ENCODE results near the gene EHMT1.

Gene EHMT1

DNA sequence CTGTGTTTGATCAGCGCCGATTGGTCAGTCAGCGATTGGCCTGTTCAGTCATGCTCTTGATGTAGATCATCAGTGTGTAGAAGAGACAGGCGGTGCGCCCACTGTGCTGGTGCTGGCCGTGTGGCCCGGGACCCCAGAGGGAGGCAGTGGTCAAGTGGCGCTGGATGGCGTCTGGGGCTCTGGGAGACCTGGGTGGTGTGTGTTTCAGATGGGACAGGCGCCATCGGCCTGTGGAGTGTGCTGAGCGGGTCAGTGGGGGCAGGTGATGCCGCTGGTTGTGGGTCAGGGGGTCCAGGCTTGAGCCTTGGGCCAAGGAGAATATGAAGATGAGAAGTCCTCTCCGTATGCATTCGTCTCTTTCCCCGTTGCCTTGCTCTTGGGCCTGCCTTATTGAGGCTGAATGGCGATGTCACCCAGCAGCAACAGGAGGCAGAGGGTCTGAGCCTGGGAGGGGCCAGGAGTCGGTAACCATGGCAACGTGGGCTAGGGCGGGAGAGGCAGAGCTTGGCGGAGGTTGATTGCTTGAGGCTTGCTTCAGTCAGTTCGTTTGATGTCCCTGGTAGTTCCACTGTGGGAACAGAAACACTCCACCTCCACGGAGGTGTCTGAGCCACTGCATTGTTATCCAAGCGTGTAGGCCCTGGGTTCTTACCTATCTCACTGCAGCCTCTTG lies 141.0 kb downstream of the EHMT1 start:
- H3K79me2 ChIP-seq (ENCODE audit: insufficient read depth, low read length) = no peaks in the 10 kb centered on the region
- no peak overlapping the region for H3K4me2 ChIP-seq (ENCODE audit: low read depth, low read length, poor library complexity, severe bottlenecking)
- H3K9ac ChIP-seq (ENCODE audit: low read length) = no peak overlapping the region
- H3K27ac ChIP-seq (ENCODE audit: low read depth, low read length) = 0 out of 2 replicates have a peak overlapping the region, but pooled peaks have one; percentile 13
- H4K20me1 ChIP-seq (ENCODE audit: low read depth, low read length) = no peaks in the 10 kb centered on the region
- H3K9me3 ChIP-seq (ENCODE audit: insufficient read depth, low read length) = no peaks in the 10 kb centered on the region
- H3F3A ChIP-seq (ENCODE audit: insufficient read depth) = no peaks in the 10 kb centered on the region
- no peak overlapping the region for H2AFZ ChIP-seq (ENCODE audit: low read depth, low read length, severe bottlenecking)
- no peak overlapping the region for H3K4me3 ChIP-seq (ENCODE audit: insufficient read depth, low read length, poor library complexity, severe bottlenecking)
- TF ChIP-seq, protein P1, sequence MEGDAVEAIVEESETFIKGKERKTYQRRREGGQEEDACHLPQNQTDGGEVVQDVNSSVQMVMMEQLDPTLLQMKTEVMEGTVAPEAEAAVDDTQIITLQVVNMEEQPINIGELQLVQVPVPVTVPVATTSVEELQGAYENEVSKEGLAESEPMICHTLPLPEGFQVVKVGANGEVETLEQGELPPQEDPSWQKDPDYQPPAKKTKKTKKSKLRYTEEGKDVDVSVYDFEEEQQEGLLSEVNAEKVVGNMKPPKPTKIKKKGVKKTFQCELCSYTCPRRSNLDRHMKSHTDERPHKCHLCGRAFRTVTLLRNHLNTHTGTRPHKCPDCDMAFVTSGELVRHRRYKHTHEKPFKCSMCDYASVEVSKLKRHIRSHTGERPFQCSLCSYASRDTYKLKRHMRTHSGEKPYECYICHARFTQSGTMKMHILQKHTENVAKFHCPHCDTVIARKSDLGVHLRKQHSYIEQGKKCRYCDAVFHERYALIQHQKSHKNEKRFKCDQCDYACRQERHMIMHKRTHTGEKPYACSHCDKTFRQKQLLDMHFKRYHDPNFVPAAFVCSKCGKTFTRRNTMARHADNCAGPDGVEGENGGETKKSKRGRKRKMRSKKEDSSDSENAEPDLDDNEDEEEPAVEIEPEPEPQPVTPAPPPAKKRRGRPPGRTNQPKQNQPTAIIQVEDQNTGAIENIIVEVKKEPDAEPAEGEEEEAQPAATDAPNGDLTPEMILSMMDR (IDR thresholded peaks at IDR 0.05; ENCODE audit: insufficient read depth, low read length, poor library complexity, severe bottlenecking) = no peak
- no peak for TF ChIP-seq EZH2phosphoT487 (conservative IDR thresholded peaks at IDR 0.05; ENCODE audit: low read length)
- peaks cover 23% of the 10 kb centered on the region; the same call in 1 of the 2 replicates for H3K36me3 ChIP-seq (ENCODE audit: low read length)
- H3K27me3 ChIP-seq (ENCODE audit: low read length) = no peaks in the 10 kb centered on the region
- H3K9me2 ChIP-seq (replicated peaks; ENCODE audit: insufficient read depth, low read length) = no peaks in the 10 kb centered on the region

DNA sequence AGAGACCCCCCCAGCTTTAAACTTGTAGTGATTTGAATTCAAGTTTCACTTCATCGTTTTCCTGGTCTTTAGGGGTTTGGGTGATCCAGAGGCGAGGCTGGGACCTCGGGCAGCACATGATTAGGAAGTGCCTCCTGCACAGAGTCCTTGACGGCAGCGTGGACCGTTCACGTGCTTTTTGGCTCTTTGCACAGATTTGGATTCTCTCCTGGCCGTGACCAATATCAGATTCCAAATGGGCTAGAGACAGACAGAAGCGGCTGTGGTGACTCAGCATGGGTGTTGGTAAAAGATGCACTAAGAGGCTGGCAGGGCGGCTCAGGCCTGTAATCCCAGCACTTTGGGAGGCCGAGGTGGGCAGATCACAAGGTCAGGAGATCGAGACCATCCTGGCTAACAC lies 141.6 kb downstream of the EHMT1 start:
- H3K9ac ChIP-seq (ENCODE audit: low read length) = no peak overlapping the region
- no peaks in the 10 kb centered on the region for H3K27me3 ChIP-seq (ENCODE audit: low read length)
- no peak overlapping the region for H2AFZ ChIP-seq (ENCODE audit: low read depth, low read length, severe bottlenecking)
- TF ChIP-seq, protein P1 (IDR thresholded peaks at IDR 0.05; ENCODE audit: insufficient read depth, low read length, poor library complexity, severe bottlenecking) = no peak
- no peaks in the 10 kb centered on the region for H3K79me2 ChIP-seq (ENCODE audit: insufficient read depth, low read length)
- peaks cover 17% of the 10 kb centered on the region; the same call in 1 of the 2 replicates for H3K36me3 ChIP-seq (ENCODE audit: low read length)
- H3K9me3 ChIP-seq (ENCODE audit: insufficient read depth, low read length) = no peaks in the 10 kb centered on the region
- no peaks in the 10 kb centered on the region for H3K9me2 ChIP-seq (replicated peaks; ENCODE audit: insufficient read depth, low read length)
- H3K4me2 ChIP-seq (ENCODE audit: low read depth, low read length, poor library complexity, severe bottlenecking) = no peak overlapping the region
- no peak overlapping the region for H3K27ac ChIP-seq (ENCODE audit: low read depth, low read length)
- no peak overlapping the region for H3K4me3 ChIP-seq (ENCODE audit: insufficient read depth, low read length, poor library complexity, severe bottlenecking)
- H4K20me1 ChIP-seq (ENCODE audit: low read depth, low read length) = no peaks in the 10 kb centered on the region
- H3F3A ChIP-seq (ENCODE audit: insufficient read depth) = no peaks in the 10 kb centered on the region

DNA sequence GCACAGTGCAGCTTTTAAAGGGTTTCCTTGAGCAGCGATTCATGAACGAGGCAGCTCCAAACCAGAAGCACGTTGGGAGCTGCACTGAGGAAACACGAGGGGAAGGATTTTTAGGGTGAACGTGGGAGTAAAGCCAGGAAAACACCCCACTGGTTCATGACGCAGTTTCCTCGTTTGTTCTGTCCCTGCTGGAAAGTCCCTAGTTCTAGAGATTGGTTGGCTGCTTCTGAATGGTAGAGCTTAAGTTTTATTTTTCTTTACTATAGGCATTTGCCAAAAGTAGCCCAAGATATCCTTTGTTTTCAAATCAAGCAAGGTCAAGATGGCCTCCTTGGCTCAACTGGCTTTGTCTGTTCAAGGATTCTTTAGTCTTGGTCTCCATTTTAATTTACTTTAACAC lies 142.2 kb downstream of the EHMT1 start:
- no peaks in the 10 kb centered on the region for H3K9me2 ChIP-seq (replicated peaks; ENCODE audit: insufficient read depth, low read length)
- H4K20me1 ChIP-seq (ENCODE audit: low read depth, low read length) = no peaks in the 10 kb centered on the region
- no peak for TF ChIP-seq EZH2phosphoT487 (conservative IDR thresholded peaks at IDR 0.05; ENCODE audit: low read length)
- TF ChIP-seq, protein P1 (IDR thresholded peaks at IDR 0.05; ENCODE audit: insufficient read depth, low read length, poor library complexity, severe bottlenecking) = no peak
- H3F3A ChIP-seq (ENCODE audit: insufficient read depth) = no peaks in the 10 kb centered on the region
- H3K4me2 ChIP-seq (ENCODE audit: low read depth, low read length, poor library complexity, severe bottlenecking) = no peak overlapping the region
- H3K9me3 ChIP-seq (ENCODE audit: insufficient read depth, low read length) = no peaks in the 10 kb centered on the region
- no peaks in the 10 kb centered on the region for H3K79me2 ChIP-seq (ENCODE audit: insufficient read depth, low read length)
- H3K4me3 ChIP-seq (ENCODE audit: insufficient read depth, low read length, poor library complexity, severe bottlenecking) = no peak overlapping the region
- H2AFZ ChIP-seq (ENCODE audit: low read depth, low read length, severe bottlenecking) = no peak overlapping the region
- peak overlapping the region; percentile 33; the same call in 1 of the 2 replicates for H3K27ac ChIP-seq (ENCODE audit: low read depth, low read length)
- H3K9ac ChIP-seq (ENCODE audit: low read length) = no peak overlapping the region
- no peaks in the 10 kb centered on the region for H3K27me3 ChIP-seq (ENCODE audit: low read length)
- H3K36me3 ChIP-seq (ENCODE audit: low read length) = peaks cover 14% of the 10 kb centered on the region; the same call in 1 of the 2 replicates

Measured in SU-DHL-6 (cell line).